H9 (cell line): ENCODE measurements around the gene FBN2. TPM values are rescaled to one million over a fixed set of nuclear protein-coding genes. Genes with fewer than 3 reads are reported as not detected.

Source experiments
- DNase-seq: peaks from one replicate; pipeline ENCODE4 v3.0.0-alpha.2; 2017
- H2AFZ ChIP-seq: one replicate; pipeline ENCODE4 v1.6.1; 2013; ENCODE audit warnings: mild to moderate bottlenecking, low read length, control low read depth, moderate library complexity
- H2AK5ac ChIP-seq: 2 replicates; pipeline ENCODE4 v1.6.1; 2013; ENCODE audit warnings: low read length, control low read depth, mixed read lengths; ENCODE audit not compliant: insufficient read length
- H2BK120ac ChIP-seq: one replicate; pipeline ENCODE4 v1.6.1; 2013; ENCODE audit warnings: low read depth, mild to moderate bottlenecking, low read length, control low read depth, inconsistent platforms; ENCODE audit not compliant: poor library complexity, severe bottlenecking
- H2BK12ac ChIP-seq: 2 replicates; pipeline ENCODE4 v1.6.1; 2013; ENCODE audit warnings: low read length, control low read depth, mixed read lengths, low read depth; ENCODE audit not compliant: insufficient read length
- H2BK15ac ChIP-seq: 2 replicates; pipeline ENCODE4 v1.6.1; 2013; ENCODE audit warnings: low read depth, low read length, control low read depth
- H2BK20ac ChIP-seq: one replicate; pipeline ENCODE4 v1.6.1; 2013; ENCODE audit warnings: low read depth, mild to moderate bottlenecking, low read length, control low read depth, inconsistent platforms; ENCODE audit not compliant: poor library complexity, severe bottlenecking
- H2BK5ac ChIP-seq: 2 replicates; pipeline ENCODE4 v1.6.1; 2013; ENCODE audit warnings: low read length, control low read depth, mixed read lengths; ENCODE audit not compliant: insufficient read length
- H3K14ac ChIP-seq: 2 replicates; pipeline ENCODE4 v1.6.1; 2013; ENCODE audit warnings: low read length, control low read depth; ENCODE audit not compliant: insufficient read depth
- H3K18ac ChIP-seq: 2 replicates; pipeline ENCODE4 v1.6.1; 2013; ENCODE audit warnings: low read depth, mild to moderate bottlenecking, mixed read lengths, low read length, control low read depth; ENCODE audit not compliant: insufficient read length
- H3K23ac ChIP-seq: 2 replicates; pipeline ENCODE4 v1.6.1; 2013; ENCODE audit warnings: low read length, control low read depth, mixed read lengths, low read depth; ENCODE audit not compliant: insufficient read length
- H3K23me2 ChIP-seq: 2 replicates; pipeline ENCODE4 v1.6.1; 2013; ENCODE audit warnings: low read depth, mild to moderate bottlenecking, mixed read lengths, low read length, control low read depth; ENCODE audit not compliant: insufficient read length, poor library complexity, severe bottlenecking
- H3K27ac ChIP-seq: 2 replicates; pipeline ENCODE4 v1.5.1; 2013; ENCODE audit warnings: low read length, control low read depth, mixed read lengths, low read depth; ENCODE audit not compliant: insufficient read length
- H3K27me3 ChIP-seq: 2 replicates; pipeline ENCODE4 v1.6.1; 2013; ENCODE audit warnings: low read length, control low read depth, inconsistent platforms; ENCODE audit not compliant: insufficient read depth
- H3K4ac ChIP-seq: 2 replicates; pipeline ENCODE4 v1.6.1; 2013; ENCODE audit warnings: low read depth, mild to moderate bottlenecking, control low read depth, inconsistent platforms, low read length, moderate library complexity
- H3K4me1 ChIP-seq: 2 replicates; pipeline ENCODE4 v1.6.1; 2013; ENCODE audit warnings: low read length, control low read depth, inconsistent platforms; ENCODE audit not compliant: insufficient read depth
- H3K4me2 ChIP-seq: 2 replicates; pipeline ENCODE4 v1.6.1; 2013; ENCODE audit warnings: low read length, control low read depth, mixed read lengths; ENCODE audit not compliant: insufficient read length, insufficient read depth
- H3K56ac ChIP-seq: 2 replicates; pipeline ENCODE4 v1.6.1; 2013; ENCODE audit warnings: low read depth, mild to moderate bottlenecking, mixed read lengths, low read length, control low read depth; ENCODE audit not compliant: insufficient read length
- H3K79me1 ChIP-seq: 2 replicates; pipeline ENCODE4 v1.6.1; 2013; ENCODE audit warnings: low read depth, mild to moderate bottlenecking, moderate library complexity, low read length, control low read depth, inconsistent platforms; ENCODE audit not compliant: insufficient read depth, poor library complexity, severe bottlenecking
- H3K79me2 ChIP-seq: 2 replicates; pipeline ENCODE4 v1.6.1; 2013; ENCODE audit warnings: low read length, control low read depth, inconsistent platforms; ENCODE audit not compliant: insufficient read depth
- H3K9ac ChIP-seq: 2 replicates; pipeline ENCODE4 v1.6.1; 2013; ENCODE audit warnings: low read length, control low read depth, mixed read lengths; ENCODE audit not compliant: insufficient read length; ENCODE audit errors: extremely low read depth
- H3K9me3 ChIP-seq: one replicate; pipeline ENCODE4 v1.6.1; 2013; ENCODE audit warnings: low read depth, low read length, inconsistent platforms; ENCODE audit not compliant: control insufficient read depth
- H3T11ph ChIP-seq: one replicate; pipeline ENCODE4 v1.6.1; 2013; ENCODE audit warnings: mild to moderate bottlenecking, low read length, control low read depth, inconsistent platforms
- H4K20me1 ChIP-seq: one replicate; pipeline ENCODE4 v1.6.1; 2013; ENCODE audit not compliant: control insufficient read depth, insufficient read length, insufficient read depth
- H4K5ac ChIP-seq: 2 replicates; pipeline ENCODE4 v1.6.1; 2013; ENCODE audit warnings: low read depth, mild to moderate bottlenecking, mixed read lengths, low read length, control low read depth; ENCODE audit not compliant: insufficient read length
- H4K8ac ChIP-seq: replicated peaks from 2 replicates; pipeline ENCODE4 v1.6.1; 2013; ENCODE audit warnings: low read length, control low read depth, mixed read lengths, low read depth; ENCODE audit not compliant: insufficient read length
- H4K91ac ChIP-seq: 2 replicates; pipeline ENCODE4 v1.6.1; 2013; ENCODE audit warnings: low read depth, mild to moderate bottlenecking, moderate library complexity, mixed read lengths, low read length, control low read depth; ENCODE audit not compliant: insufficient read length
- H3K27ac Mint-ChIP-seq, 3 experiments: 2 replicates in 2 of 3; 3 replicates in 1 of 3; pipeline ENCODE4 v1.8.0; 2020 to 2021; ENCODE audit warnings: mixed read lengths in 3 of 3, mild to moderate bottlenecking in 1 of 3, moderate library complexity in 1 of 3
- H3K27me3 Mint-ChIP-seq: 2 replicates; pipeline ENCODE4 v1.8.0; 2021; ENCODE audit warnings: low read depth, mild to moderate bottlenecking, moderate library complexity, mixed read lengths
- H3K36me3 Mint-ChIP-seq, 3 experiments: 2 replicates in 2 of 3; 3 replicates in 1 of 3; pipeline ENCODE4 v1.8.0; 2020 to 2021; ENCODE audit warnings: low read depth in 3 of 3, mixed read lengths in 3 of 3; ENCODE audit not compliant: insufficient read depth in 1 of 3
- H3K4me1 Mint-ChIP-seq, 2 experiments: 2 replicates each; pipeline ENCODE4 v1.8.0; 2020; ENCODE audit warnings: mixed read lengths in 2 of 2
- H3K4me3 Mint-ChIP-seq, 2 experiments: 2 replicates in 1 of 2; 3 replicates in 1 of 2; pipeline ENCODE4 v1.8.0; 2020 to 2021; ENCODE audit warnings: mild to moderate bottlenecking in 2 of 2, mixed read lengths in 2 of 2, moderate library complexity in 1 of 2
- H3K9me3 Mint-ChIP-seq, 2 experiments: 2 replicates in 1 of 2; 3 replicates in 1 of 2; pipeline ENCODE4 v1.8.0; 2020; ENCODE audit warnings: mild to moderate bottlenecking in 2 of 2, mixed read lengths in 2 of 2, moderate library complexity in 1 of 2
- CTCF ChIP-seq: fragments of 200-600 bp; sonication (generic); conservative IDR thresholded peaks from 3 replicates; pipeline ENCODE4 v1.8.0; 2021; ENCODE audit warnings: antibody characterized with exemption, mild to moderate bottlenecking
- total RNA-seq: library from RNA; stranded (reverse); gene quantifications from 2 replicates; pipeline ENCODE4 v1.2.1, GENCODE V29; 2021

Gene FBN2
- total RNA-seq, 1 experiment from 2014 or later: 8.3 TPM

GRCh38 chr5:128422612-128423011 lies 115.4 kb downstream of the FBN2 start:
- Histone ChIP-seq H3K9ac (no peak overlapping the region), H3K27ac (no peak overlapping the region), H2AFZ (no peak overlapping the region), H2AK5ac (no peak overlapping the region), H4K5ac (no peak overlapping the region), H2BK12ac (no peak overlapping the region), H2BK5ac (no peak overlapping the region), H3K4me1 (peaks cover 6% of the 10 kb centered on the region; the same call in 1 of the 2 replicates), H3K79me2 (no peaks in the 10 kb centered on the region), H3K18ac (no peak overlapping the region), H3K56ac (no peak overlapping the region), H4K8ac (no peak overlapping the region), H4K20me1 (no peaks in the 10 kb centered on the region), H2BK15ac (no peak overlapping the region), H3K23me2 (no peaks in the 10 kb centered on the region), H4K91ac (no peak overlapping the region), H3K23ac (no peak overlapping the region), H3T11ph (no peak overlapping the region), H2BK20ac (no peak overlapping the region), H3K14ac (no peak overlapping the region), H3K4ac (no peak overlapping the region), H2BK120ac (no peak overlapping the region), H3K79me1 (no peaks in the 10 kb centered on the region), H3K27me3 (no peaks in the 10 kb centered on the region), H3K9me3 (no peaks in the 10 kb centered on the region), H3K4me2 (no peak overlapping the region)
- TF ChIP-seq CTCF: no peak
- no peak for DNase-seq
- Mint-ChIP-seq H3K4me3 (no peak overlapping the region), H3K36me3 (no peaks in the 10 kb centered on the region), H3K27me3 (no peaks in the 10 kb centered on the region), H3K27ac (no peak overlapping the region), H3K4me1 (peaks cover 8 to 14% of the 10 kb centered on the region in 2 experiments), H3K9me3 (no peaks in the 10 kb centered on the region)
